Amniotic stem cell (primary cell): ENCODE results near the gene FCRL2.
"Not testable (repeated sequence)": the region's sequence is repeated elsewhere in the genome, so short reads cannot be mapped to it uniquely, and the experiment has no call there.

Source experiments
- DNase-seq: peaks from one replicate; lab custom pipeline; 2025; lab: John Stamatoyannopoulos, UW

FCRL2 gene

DNA sequence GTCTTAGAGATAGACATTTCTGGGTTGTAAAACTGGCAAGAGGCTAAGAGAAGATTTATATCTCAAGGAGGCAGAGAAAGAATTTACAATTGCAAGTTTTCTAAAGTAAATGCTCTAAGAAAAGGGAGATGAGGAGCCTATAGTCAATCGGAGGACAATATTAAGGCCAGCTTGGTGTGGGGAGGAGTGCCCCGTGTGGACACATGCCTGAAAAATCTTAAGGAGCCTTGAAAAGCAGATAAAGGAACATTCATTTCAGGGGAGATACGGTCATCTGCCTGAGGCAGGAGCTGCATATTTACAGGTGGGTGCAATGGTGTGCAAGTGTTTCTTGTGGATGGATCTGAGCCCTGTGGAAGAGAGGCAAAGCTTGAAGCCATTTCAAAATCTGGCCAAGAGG, 25.6 kb downstream of the FCRL2 start:
- DNase-seq, result no peak

DNA sequence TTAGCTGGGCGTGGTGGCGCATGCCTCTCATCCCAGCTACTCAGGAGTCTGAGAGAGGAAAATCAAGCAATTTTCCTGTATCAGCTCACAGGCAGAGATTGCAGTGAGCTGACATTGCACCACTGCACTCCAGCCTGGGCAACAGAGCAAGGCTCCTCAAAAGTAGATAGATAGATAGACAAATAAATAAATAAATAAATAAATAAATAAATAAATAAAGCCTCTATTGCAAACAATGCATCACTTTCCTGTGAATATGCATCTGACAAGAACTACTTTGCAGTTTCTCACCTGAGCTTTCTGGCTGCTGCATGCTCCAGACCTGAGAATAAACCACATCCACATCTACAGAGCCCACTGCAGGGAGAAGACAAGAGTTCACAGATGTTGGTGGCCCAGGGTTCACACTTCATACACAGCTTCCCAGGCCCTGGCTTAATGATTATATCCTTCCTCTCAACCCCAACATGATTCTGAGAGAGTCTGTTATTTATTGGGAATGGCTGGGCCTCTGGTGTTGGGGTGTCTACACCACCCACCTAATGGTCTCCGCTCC, 28.6 kb downstream of the FCRL2 start:
- no peak for DNase-seq

DNA sequence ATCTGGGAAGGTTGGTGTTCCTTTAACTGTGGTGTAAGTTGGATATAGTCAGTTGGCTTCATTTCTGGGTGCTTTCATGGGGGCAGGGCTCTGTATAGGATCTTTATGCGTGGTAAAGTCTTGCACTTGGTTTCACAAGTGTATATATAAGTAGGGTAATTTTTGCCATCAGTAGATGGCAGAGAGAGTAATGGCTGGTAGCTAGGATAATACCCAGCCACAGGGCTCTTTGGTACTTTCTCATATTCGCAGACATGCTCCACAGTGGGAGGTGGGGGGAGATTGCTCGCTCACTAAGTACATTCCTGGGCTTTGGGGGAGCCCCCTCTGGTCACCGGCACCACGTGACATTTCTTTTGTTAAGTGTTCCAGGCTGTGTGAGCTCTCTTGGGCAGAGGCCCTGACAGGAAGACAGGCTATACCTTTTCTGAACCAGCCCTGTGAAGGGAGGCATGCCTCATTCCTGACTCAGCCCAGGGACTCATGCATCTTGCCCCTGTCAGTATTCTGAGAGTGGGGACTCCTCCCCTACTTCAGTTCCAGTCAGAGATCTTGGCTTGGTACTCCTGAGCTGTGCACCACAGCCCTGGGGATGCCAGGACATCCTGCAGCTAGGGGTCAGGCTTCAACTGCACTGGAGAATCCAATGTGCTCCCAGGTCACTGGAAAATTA, 37.6 kb downstream of the FCRL2 start:
- DNase-seq, result no peak

DNA sequence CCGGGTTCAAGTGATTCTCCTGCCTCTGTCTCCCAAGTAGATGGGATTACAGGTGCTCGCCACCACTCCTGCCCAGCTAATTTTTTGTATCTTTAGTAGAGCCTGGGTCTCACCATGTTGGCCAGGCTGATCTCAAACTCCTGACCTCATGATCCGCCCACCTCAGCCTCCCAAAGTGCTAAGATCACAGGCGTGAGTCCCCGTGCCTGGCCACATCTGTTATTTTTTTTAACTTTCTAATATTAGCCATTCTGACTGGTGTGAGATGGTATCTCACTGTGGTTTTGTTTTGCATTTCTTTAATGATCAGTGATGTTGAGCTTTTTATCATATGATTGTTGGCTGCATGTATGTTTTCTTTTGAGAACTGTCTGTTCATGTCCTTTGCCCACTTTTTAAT, 40.9 kb downstream of the FCRL2 start:
- not testable (repeated sequence) for DNase-seq

DNA sequence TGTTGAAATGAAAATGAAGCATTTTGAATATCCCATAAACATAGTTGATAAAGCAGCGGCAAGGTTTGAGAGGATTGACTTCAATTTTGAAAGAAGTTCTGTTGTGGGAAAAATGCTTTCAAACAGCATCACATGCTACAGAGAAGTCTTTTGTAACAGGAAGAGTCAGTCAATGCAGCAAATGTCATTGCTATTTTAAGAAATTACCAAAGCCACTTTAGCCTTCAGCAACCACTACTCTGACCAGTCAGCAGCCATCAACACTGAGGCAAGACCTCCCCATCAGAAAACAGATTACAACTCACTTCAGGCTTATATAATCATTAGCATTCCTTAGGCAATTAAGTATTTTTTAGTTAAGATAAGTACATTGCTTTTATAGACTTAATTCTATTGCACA, 42.6 kb downstream of the FCRL2 start:
- DNase-seq, result no peak

DNA sequence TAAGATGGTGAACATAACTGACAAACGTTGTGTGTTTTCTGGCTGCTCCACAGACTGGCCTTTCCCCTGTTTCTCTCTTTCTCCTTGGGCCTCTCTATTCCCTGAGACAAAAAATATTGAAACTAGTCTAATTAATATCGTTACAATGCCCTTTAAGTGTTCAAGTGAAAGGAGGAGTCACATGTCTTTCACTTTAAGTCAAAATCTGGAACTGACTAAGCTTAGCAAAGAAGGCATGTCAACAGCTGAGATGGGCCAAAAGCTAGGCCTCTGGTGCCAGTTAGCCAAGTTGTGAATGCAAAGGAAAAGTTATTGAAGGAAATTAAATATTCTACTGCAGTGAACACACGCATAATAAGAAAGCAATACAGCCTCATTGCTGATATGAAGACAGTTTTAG, 44.2 kb downstream of the FCRL2 start:
- DNase-seq, result no peak

DNA sequence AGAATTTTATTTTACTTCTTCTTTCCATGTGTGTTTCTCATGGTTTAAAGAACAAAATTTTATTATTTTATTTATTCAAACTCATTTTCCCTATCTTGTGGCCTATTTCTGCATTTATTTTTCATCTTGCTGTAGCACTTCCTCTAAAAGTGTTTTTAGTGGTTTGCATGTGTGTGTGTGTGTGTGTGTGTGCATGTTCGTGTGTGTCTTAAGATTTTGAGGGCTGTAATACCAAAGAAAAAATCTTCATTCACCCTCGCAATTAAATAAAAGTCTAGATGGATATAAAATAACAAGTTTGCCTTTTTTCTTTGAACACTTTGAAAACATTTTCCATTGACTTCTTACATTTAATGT, 51.7 kb downstream of the FCRL2 start:
- DNase-seq, result no peak

- no peak for DNase-seq
Measured at GRCh38 chr1:157724537-157725220, 52.3 kb downstream of the FCRL2 start.

DNA sequence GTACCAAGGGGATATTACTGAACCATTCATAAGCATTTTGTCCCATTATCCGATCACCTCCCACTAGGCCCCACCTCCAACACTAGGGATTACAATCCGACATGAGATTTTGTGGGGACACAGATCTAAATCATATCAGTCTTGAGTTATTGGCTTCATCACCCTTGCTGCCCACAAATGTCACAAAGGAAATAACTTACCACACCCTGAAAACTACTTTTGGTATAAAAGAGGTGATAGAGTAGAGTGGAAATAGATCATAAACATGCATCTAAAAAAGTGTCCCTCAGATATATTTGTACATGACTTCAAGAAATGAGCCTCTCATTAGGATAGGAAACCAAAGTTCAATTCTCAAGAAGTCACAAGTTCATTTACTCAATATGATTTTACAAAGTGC, 53.8 kb downstream of the FCRL2 start:
- DNase-seq, result no peak

DNA sequence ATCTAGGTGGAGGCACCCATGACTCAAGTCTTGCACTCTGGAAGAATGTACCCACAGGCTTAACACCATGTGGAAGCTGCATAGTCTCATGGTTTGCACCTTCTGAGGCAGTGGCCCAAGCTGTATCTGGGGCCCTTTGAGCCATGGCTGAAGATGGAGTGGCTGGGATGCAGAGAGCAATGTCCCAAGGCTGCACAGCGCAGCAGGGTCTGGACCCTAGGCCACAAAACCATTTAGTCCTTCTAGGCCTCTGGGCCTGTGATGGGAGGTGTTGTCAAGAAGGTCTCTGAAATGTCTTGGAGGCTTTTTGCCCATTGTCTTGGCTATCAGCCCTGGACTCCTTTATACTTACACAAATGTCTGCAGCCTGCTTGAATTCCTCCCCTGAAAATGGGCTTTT, 54.9 kb downstream of the FCRL2 start:
- DNase-seq, result no peak

DNA sequence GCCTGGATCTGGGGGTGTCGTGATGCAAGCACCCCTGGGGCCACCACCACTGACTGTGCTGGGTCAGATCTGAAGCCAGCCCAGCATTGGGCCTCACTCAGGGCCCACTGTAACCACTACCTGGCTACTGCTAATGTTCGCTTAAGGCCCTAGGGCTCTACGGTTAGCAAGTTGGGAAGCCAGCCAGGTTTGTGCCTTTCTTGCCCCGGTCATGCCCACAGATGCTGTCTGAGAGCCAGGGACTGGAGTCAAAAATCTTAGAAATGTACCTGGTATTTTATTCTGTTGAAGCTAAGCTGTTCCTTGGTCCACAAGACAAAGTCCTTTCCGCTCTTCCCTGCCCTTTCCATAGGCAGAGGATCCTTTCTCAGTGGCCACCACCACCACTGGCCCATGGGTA, 61.2 kb downstream of the FCRL2 start:
- DNase-seq, result no peak

GRCh38 chr1:157711802-157712201, 65.1 kb downstream of the FCRL2 start:
- no peak for DNase-seq

GRCh38 chr1:157704878-157705277, 72.1 kb downstream of the FCRL2 start:
- DNase-seq, result no peak

DNA sequence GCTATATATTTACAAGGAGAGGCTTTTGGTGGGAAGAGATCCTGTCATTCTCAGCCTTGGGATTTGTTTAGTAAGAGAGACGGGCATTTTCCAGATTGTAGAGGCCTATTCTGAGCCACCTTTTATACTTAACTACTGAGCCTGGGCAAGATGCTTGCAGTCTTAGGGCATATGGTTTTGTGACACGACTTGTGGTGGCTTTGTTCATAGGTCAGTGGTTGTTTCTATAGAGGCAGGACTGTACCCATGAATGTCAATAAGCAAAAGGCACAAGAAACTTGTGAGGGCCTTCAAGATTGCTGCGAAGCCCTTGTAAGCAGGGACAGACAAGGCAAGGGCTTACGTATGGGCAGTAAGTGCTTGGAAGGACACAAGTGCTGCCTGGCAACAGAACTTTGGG, 73.0 kb downstream of the FCRL2 start:
- no peak for DNase-seq

- DNase-seq, result no peak
Measured at GRCh38 chr1:157702308-157702825, 74.6 kb downstream of the FCRL2 start.

GRCh38 chr1:157700732-157701131, 76.2 kb downstream of the FCRL2 start, which contains the start of gene FCRL3:
FCRL3 (minus strand) TSS chr1:157700769; CDS start chr1:157700489, 280 bp downstream.
- no peak for DNase-seq

DNA sequence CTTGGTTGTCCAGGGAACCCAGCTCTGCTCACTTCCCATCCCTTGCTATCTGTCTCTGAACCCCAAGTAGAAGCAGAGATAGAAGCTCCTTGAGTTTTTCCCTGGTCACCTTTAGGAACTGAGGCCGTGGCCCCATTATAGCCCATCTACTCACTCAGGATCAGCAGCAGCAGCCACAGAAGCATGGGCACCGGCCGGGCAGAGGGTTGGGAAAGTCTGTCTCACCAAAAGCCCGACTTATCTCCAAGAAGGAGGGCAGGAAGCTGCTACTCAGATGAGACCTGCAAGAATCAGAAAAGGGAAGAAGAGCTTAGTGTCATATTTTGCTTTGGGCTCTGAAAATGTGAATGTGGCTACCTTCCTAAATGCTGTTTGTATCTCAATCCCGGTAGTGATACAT, 76.6 kb downstream of the FCRL2 start:
- no peak for DNase-seq

DNA sequence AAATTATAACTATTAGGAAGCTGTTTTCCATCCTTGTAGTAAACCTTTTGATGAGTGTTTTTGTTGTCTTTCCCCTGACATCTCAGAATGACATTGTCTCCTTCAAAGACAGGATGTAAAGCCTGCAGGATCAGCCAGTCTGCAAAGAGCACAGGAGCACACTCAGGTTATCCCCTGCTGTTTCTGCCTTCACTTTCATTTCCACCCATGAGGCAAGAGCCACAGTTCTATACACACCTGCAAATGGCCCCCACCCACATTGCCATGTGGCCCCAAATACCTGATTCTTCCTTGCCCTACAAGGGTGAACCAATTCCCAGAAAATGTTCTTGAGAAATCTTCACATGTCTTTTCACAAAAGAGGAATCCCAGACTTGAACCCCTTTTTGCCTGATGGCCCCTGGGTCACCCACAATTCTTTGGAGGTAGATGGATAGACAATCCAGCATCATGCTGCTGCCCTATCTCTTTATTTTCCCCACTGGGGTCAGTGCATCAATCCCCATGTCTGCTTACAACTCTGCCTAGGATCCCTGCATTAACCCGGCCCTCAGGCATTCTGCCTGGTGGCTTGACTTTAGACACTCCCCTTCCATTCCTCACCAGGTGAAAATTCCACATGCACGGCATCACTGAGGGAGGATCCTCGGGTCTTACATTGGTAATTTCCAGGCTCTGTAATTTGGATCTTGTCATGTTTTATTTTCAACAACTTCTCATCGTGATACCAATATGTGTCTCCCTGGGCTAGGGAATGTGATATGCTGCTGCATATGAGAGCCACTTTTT, 79.0 kb downstream of the FCRL2 start:
- no peak for DNase-seq

DNA sequence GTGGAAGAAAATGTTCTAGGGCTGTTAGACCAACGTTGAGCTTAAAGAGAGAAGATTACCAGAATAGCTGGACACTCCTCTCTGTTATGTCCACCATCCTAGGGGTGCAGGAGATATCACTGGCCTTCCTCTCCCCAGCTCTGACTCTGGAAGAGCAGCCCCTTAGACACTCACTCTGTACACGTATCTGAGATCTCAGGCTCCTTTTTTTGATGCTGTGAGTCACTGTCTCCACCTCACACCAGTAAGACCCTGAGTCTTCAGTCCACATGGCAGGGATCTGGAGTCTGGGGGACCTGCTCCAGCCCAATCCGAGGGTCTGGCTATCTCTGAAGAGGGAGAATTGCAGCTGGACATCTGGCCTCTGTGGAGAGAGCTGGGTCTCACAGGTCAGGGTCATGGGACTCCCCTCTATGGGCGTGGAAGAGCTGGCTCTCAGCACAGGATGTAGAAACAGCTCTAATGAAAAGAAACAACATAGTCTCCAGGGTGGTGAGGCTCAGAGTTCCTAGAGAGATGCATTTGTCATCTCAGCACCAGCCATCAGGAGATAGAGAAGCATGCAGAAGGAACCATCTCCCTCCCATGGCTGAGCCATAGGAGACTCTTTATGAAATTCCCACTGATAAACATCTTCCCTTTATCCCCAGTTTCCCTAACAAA, 79.8 kb downstream of the FCRL2 start:
- no peak for DNase-seq
